Nephron (organoid): Measurements from ENCODE around the gene PRKAR1B.

Source experiments
- H3K27ac Mint-ChIP-seq, 3 experiments: 2 replicates each; pipeline ENCODE4 v1.8.0; 2020; ENCODE audit warnings: mixed read lengths in 3 of 3, mild to moderate bottlenecking in 2 of 3, moderate library complexity in 1 of 3
- H3K27me3 Mint-ChIP-seq: 2 replicates; pipeline ENCODE4 v1.8.0; 2021; ENCODE audit warnings: low read depth, mild to moderate bottlenecking, moderate library complexity, mixed read lengths
- H3K36me3 Mint-ChIP-seq: 2 replicates; pipeline ENCODE4 v1.8.0; 2020; ENCODE audit warnings: low read depth, mixed read lengths
- H3K4me1 Mint-ChIP-seq: 2 replicates; pipeline ENCODE4 v1.8.0; 2020; ENCODE audit warnings: mixed read lengths
- H3K4me3 Mint-ChIP-seq, 3 experiments: 2 replicates each; pipeline ENCODE4 v1.8.0; 2020; ENCODE audit warnings: mild to moderate bottlenecking in 3 of 3, mixed read lengths in 3 of 3, moderate library complexity in 2 of 3
- H3K9me3 Mint-ChIP-seq: 2 replicates; pipeline ENCODE4 v1.8.0; 2020; ENCODE audit warnings: mixed read lengths
- CTCF ChIP-seq, 3 experiments: fragments of 200-600 bp; sonication (generic); IDR thresholded peaks; one replicate each; pipeline ENCODE4 v1.5.0; 2021; ENCODE audit warnings: antibody characterized with exemption in 3 of 3; ENCODE audit not compliant: unreplicated experiment in 3 of 3

PRKAR1B gene

GRCh38 chr7:544338-545221 is 182.5 kb downstream of the PRKAR1B start:
- Mint-ChIP-seq H3K9me3 (peaks cover 5% of the 10 kb centered on the region), H3K27me3 (peaks cover 8% of the 10 kb centered on the region), H3K4me1 (peaks cover 11% of the 10 kb centered on the region), H3K36me3 (peaks cover 10% of the 10 kb centered on the region), H3K4me3 (no peak overlapping the region), H3K27ac (no peak overlapping the region)
- no peak for TF ChIP-seq CTCF (IDR thresholded peaks at IDR 0.05; ENCODE audit: unreplicated experiment in 3 of 3)

GRCh38 chr7:543501-544337 is 183.4 kb downstream of the PRKAR1B start:
- Mint-ChIP-seq H3K36me3 (peaks cover 7% of the 10 kb centered on the region), H3K9me3 (peaks cover 5% of the 10 kb centered on the region), H3K4me1 (peaks cover 11% of the 10 kb centered on the region), H3K27ac (no peak overlapping the region), H3K27me3 (peaks cover 8% of the 10 kb centered on the region), H3K4me3 (no peak overlapping the region)
- no peak for TF ChIP-seq CTCF (IDR thresholded peaks at IDR 0.05; ENCODE audit: unreplicated experiment in 3 of 3)

GRCh38 chr7:542713-543500 is 184.2 kb downstream of the PRKAR1B start:
- peak overlapping the region in 2 of 3 experiments; percentile 64 for H3K27ac Mint-ChIP-seq
- TF ChIP-seq CTCF (IDR thresholded peaks at IDR 0.05; ENCODE audit: unreplicated experiment in 3 of 3): no peak
- H3K4me3 Mint-ChIP-seq: no peak overlapping the region
- peaks cover 5% of the 10 kb centered on the region for H3K9me3 Mint-ChIP-seq
- H3K4me1 Mint-ChIP-seq: peaks cover 11% of the 10 kb centered on the region
- peaks cover 8% of the 10 kb centered on the region for H3K27me3 Mint-ChIP-seq
- H3K36me3 Mint-ChIP-seq: peaks cover 3% of the 10 kb centered on the region

GRCh38 chr7:542131-542712 is 184.9 kb downstream of the PRKAR1B start:
- peaks cover 5% of the 10 kb centered on the region for H3K9me3 Mint-ChIP-seq

More at GRCh38 chr7:542131-542712, 184.9 kb downstream of the PRKAR1B start:
- Mint-ChIP-seq H3K4me3 (no peak overlapping the region), H3K36me3 (peaks cover 3% of the 10 kb centered on the region), H3K27ac (peak overlapping the region in 1 of 3 experiments; percentile 64), H3K4me1 (peaks cover 11% of the 10 kb centered on the region), H3K27me3 (peaks cover 8% of the 10 kb centered on the region)
- TF ChIP-seq CTCF (IDR thresholded peaks at IDR 0.05; ENCODE audit: unreplicated experiment in 3 of 3): no peak
